GM23248 (cell line): ENCODE measurements around the gene LNPK. TPM values are rescaled to one million over a fixed set of nuclear protein-coding genes. Genes with fewer than 3 reads are reported as not detected.
"Not testable (repeated sequence)": the region's sequence is repeated elsewhere in the genome, so short reads cannot be mapped to it uniquely, and the experiment has no call there.

Source experiments
- DNase-seq: peaks from one replicate; pipeline ENCODE4 v3.0.0-alpha.2; 2015
- H2AFZ ChIP-seq: fragments of 200-600 bp; sonication (generic); 2 replicates; pipeline ENCODE4 v1.6.1; 2016; ENCODE audit warnings: antibody characterized with exemption
- H3F3A ChIP-seq: fragments of 200-600 bp; sonication (generic); 2 replicates; pipeline ENCODE4 v1.6.1; 2016; ENCODE audit warnings: mild to moderate bottlenecking, antibody characterized with exemption, mixed run types; ENCODE audit not compliant: insufficient read depth
- H3K27ac ChIP-seq: fragments of 200-600 bp; sonication (generic); 2 replicates; pipeline ENCODE4 v1.5.1; 2016; ENCODE audit warnings: mild to moderate bottlenecking
- H3K27me3 ChIP-seq: fragments of 200-600 bp; sonication (generic); replicated peaks from 2 replicates; pipeline ENCODE4 v1.6.1; 2016; ENCODE audit warnings: mild to moderate bottlenecking; ENCODE audit not compliant: insufficient read depth
- H3K36me3 ChIP-seq: fragments of 200-600 bp; sonication (generic); 2 replicates; pipeline ENCODE4 v1.6.1; 2016; ENCODE audit warnings: low read depth, mild to moderate bottlenecking
- H3K4me1 ChIP-seq: fragments of 200-600 bp; sonication (generic); 2 replicates; pipeline ENCODE4 v1.6.1; 2016; ENCODE audit warnings: mild to moderate bottlenecking; ENCODE audit not compliant: insufficient read depth
- H3K4me2 ChIP-seq: fragments of 200-600 bp; sonication (generic); one replicate; pipeline ENCODE4 v1.6.1; 2016; ENCODE audit warnings: mild to moderate bottlenecking; ENCODE audit not compliant: unreplicated experiment
- H3K4me3 ChIP-seq: fragments of 200-600 bp; sonication (generic); 2 replicates; pipeline ENCODE4 v1.5.1; 2016; ENCODE audit warnings: mild to moderate bottlenecking
- H3K79me2 ChIP-seq: fragments of 200-600 bp; sonication (generic); 2 replicates; pipeline ENCODE4 v1.6.1; 2016; ENCODE audit warnings: mild to moderate bottlenecking; ENCODE audit not compliant: insufficient read depth
- H3K9ac ChIP-seq: fragments of 200-600 bp; sonication (generic); 2 replicates; pipeline ENCODE4 v1.6.1; 2016; ENCODE audit warnings: mild to moderate bottlenecking
- H3K9me2 ChIP-seq: fragments of 200-600 bp; sonication (generic); 2 replicates; pipeline ENCODE4 v1.6.1; 2016; ENCODE audit warnings: mixed run types, mild to moderate bottlenecking, moderate library complexity; ENCODE audit not compliant: insufficient read depth
- H3K9me3 ChIP-seq: fragments of 200-600 bp; sonication (generic); one replicate; pipeline ENCODE4 v1.6.1; 2017; ENCODE audit warnings: low read depth
- H4K20me1 ChIP-seq: fragments of 200-600 bp; sonication (generic); 2 replicates; pipeline ENCODE4 v1.6.0; 2016; ENCODE audit not compliant: insufficient read depth
- EZH2 ChIP-seq: fragments of 200-600 bp; sonication (generic); IDR thresholded peaks from 2 replicates; pipeline ENCODE4 v1.6.1; 2018; ENCODE audit warnings: antibody characterized with exemption, mild to moderate bottlenecking; ENCODE audit not compliant: insufficient read depth, poor library complexity, severe bottlenecking
- EZH2phosphoT487 ChIP-seq: fragments of 200-600 bp; sonication (generic); IDR thresholded peaks from 2 replicates; pipeline ENCODE4 v1.6.1; 2018; ENCODE audit warnings: antibody characterized with exemption, moderate library complexity, mild to moderate bottlenecking, low read depth; ENCODE audit not compliant: insufficient read depth
- WGBS, 2 experiments: methylation state at CpG; one replicate each; pipeline ENCODE4 v1.1.6; 2015 to 2017; ENCODE audit warnings: low lambda C conversion rate in 2 of 2, low coverage in 1 of 2; ENCODE audit errors: missing lambda C conversion rate in 2 of 2; 5-methylcytosine and 5-hydroxymethylcytosine counted together
- in situ Hi-C: fragments of 300-500 bp; cut with MboI; formaldehyde crosslinking; loops from 2 replicates; pipeline ENCODE4 v1.15.0; 2020
- polyA plus RNA-seq: library from polyadenylated mRNA; unstranded; fragments of >200 nt; fragmentation: Nextera tagmentation; extraction: Ambion mirVana; gene quantifications from 2 replicates; pipeline ENCODE4 v1.2.1, GENCODE V29; 2016
- total RNA-seq: library from RNA; depleted of rRNA; stranded (reverse); fragments of >200 nt; shearing (Covaris generic); gene quantifications from 2 replicates; pipeline ENCODE4 v1.2.3, GENCODE V29; 2014

LNPK gene
- total and polyA plus RNA-seq, 2 experiments from 2014 or later: 66.1 to 68.3 TPM

DNA sequence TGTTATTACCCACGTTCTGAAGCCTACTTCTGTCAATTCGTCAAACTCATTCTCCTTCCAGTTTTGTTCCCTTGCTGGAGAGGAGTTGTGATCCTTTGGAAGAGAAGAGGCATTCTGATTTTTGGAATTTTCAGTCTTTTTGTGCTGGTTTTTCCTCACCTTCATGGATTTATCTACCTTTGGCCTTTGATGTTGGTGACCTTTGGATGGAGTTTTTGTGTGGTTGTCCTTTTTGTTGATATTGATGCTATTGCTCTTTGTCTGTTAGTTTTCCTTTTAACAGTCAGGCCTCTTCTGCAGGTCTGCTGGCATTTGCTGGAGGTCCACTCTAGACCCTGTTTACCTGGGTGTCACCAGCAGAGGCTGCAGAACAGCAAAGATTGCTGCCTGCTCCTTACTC lies 88.8 kb downstream of the LNPK start:
- H3K9ac ChIP-seq, H3K4me2 ChIP-seq, in situ Hi-C loops, H3K9me2 ChIP-seq, H3K36me3 ChIP-seq, H3K27me3 ChIP-seq, H3K27ac ChIP-seq, H3K79me2 ChIP-seq, H3K4me1 ChIP-seq, H3K4me3 ChIP-seq, H3F3A ChIP-seq, H4K20me1 ChIP-seq, H2AFZ ChIP-seq, H3K9me3 ChIP-seq, DNase-seq: not testable (repeated sequence)
- WGBS, 2 experiments: 86 to 93% methylated on average over 2 of the region's 2 CpGs

- no peak overlapping the region for H2AFZ ChIP-seq
- no peak for TF ChIP-seq EZH2phosphoT487
- TF ChIP-seq EZH2: no peak
- H3K9ac ChIP-seq: no peak overlapping the region
- no peaks in the 10 kb centered on the region for H3K9me3 ChIP-seq
- H3K4me1 ChIP-seq: no peaks in the 10 kb centered on the region
- no peak overlapping the region for H3K4me3 ChIP-seq
- in situ Hi-C loops: no loop called here
- no peaks in the 10 kb centered on the region for H3K36me3 ChIP-seq
- DNase-seq: no peak
- H4K20me1 ChIP-seq: no peaks in the 10 kb centered on the region
- no peaks in the 10 kb centered on the region for H3K79me2 ChIP-seq
- H3K27me3 ChIP-seq: no peaks in the 10 kb centered on the region
- H3F3A ChIP-seq: no peaks in the 10 kb centered on the region
- 80 to 81% methylated on average over 4 of the region's 4 CpGs for WGBS, 2 experiments
- no peak overlapping the region for H3K27ac ChIP-seq
- H3K4me2 ChIP-seq: no peak overlapping the region
- H3K9me2 ChIP-seq: no peaks in the 10 kb centered on the region
Observed at GRCh38 chr2:175904035-175904434, 98.0 kb downstream of the LNPK start.

GRCh38 chr2:175903384-175903936 lies 98.6 kb downstream of the LNPK start:
- Histone ChIP-seq H3K36me3 (no peaks in the 10 kb centered on the region), H3K79me2 (no peaks in the 10 kb centered on the region), H3K9me2 (no peaks in the 10 kb centered on the region), H3K4me1 (no peaks in the 10 kb centered on the region), H2AFZ (no peak overlapping the region), H3K27ac (no peak overlapping the region), H3F3A (no peaks in the 10 kb centered on the region), H3K9ac (no peak overlapping the region), H3K4me2 (no peak overlapping the region), H3K4me3 (no peak overlapping the region), H3K27me3 (no peaks in the 10 kb centered on the region), H3K9me3 (no peaks in the 10 kb centered on the region), H4K20me1 (no peaks in the 10 kb centered on the region)
- 95 to 96% methylated on average over 1 of the region's 1 CpG for WGBS, 2 experiments
- no peak for DNase-seq
- TF ChIP-seq EZH2phosphoT487 (no peak), EZH2 (no peak)
- in situ Hi-C loops: no loop called here

DNA sequence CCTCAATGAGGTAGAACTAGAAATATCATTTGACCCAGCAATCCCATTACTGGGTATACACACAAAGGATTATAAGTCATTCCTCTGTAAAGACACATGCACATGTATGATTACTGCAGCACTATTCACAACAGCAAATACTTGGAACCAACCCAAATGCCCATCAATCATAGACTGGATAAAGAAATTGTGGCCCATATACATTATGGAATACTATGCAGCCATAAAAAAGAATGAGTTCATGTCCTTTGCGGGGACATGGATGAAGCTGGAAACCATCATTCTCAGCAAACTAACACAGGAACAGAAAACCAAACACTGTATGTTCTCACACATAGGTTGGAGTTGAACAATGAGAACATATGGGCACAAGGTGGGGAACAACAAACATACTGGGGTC lies 106.1 kb downstream of the LNPK start:
- H2AFZ ChIP-seq, H4K20me1 ChIP-seq, H3K9me3 ChIP-seq, DNase-seq, H3K9ac ChIP-seq, H3K36me3 ChIP-seq, H3K4me2 ChIP-seq, H3K4me3 ChIP-seq, H3K9me2 ChIP-seq, H3K27me3 ChIP-seq, in situ Hi-C loops, H3K79me2 ChIP-seq, H3K4me1 ChIP-seq, H3K27ac ChIP-seq, H3F3A ChIP-seq: not testable (repeated sequence)
- 90 to 95% methylated on average over 1 of the region's 1 CpG for WGBS, 2 experiments

DNA sequence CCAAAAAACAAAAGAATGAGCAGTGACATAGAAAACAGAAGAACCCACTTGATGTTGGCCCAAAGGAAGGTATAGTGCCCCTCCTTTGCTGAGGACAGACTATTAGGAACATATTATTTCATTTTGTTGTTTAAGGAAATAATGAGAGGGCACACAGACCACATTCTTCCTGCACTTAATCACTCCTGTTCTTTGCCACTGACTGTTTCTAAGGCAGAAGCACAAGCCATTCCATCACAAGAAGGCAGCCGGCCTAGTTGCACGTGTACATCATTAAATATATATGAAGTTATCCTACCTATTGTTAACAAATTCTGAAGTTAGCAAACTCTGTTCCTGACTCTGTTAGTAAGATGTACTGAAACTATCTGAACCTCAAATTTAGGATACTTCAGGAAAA lies 110.0 kb downstream of the LNPK start:
- Histone ChIP-seq H3K4me3 (no peak overlapping the region), H3F3A (no peaks in the 10 kb centered on the region), H3K4me1 (peaks cover 6% of the 10 kb centered on the region; the same call in 1 of the 2 replicates), H3K9me3 (no peaks in the 10 kb centered on the region), H3K4me2 (no peak overlapping the region), H3K36me3 (no peaks in the 10 kb centered on the region), H4K20me1 (no peaks in the 10 kb centered on the region), H3K9me2 (no peaks in the 10 kb centered on the region), H2AFZ (peak overlapping the region; percentile 54), H3K9ac (no peak overlapping the region), H3K79me2 (no peaks in the 10 kb centered on the region), H3K27ac (no peak overlapping the region), H3K27me3 (no peaks in the 10 kb centered on the region)
- in situ Hi-C loops: no loop called here
- WGBS, 2 experiments: 10 to 22% methylated on average over 2 of the region's 2 CpGs
- TF ChIP-seq EZH2 (no peak), EZH2phosphoT487 (no peak)
- DNase-seq: peak; percentile 71
